ENCODE data around the gene KEAP1.

DNA sequence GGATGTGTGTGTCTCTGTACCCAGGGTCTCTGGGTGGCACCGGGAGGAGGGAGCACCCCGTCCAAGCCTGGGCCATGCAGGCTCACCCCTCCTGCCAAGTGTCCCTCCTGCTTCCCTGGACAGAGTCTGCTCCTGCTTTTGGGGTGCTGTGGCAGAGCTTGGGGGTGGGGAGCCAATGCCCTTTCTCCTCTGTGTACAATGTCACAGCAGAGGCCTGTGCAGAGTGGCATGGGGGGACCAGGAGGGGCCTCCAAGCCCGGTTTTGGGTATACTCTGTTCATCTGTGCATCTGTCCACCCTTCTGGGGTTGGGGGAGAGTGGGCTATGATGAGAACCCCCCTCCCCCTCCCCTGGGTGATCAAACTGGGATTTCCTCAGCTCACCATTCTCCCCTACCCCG lies 49.3 kb downstream of the KEAP1 start:
- TF ChIP-seq CTCF (IDR thresholded peaks at IDR 0.05; ENCODE audit: insufficient read depth, low read length, poor library complexity, severe bottlenecking) (no peak), EZH2phosphoT487 (conservative IDR thresholded peaks at IDR 0.05; ENCODE audit: low read length) (no peak)
